Erythroblast (primary cell): Measurements from ENCODE around the gene PNLIPRP2.

Source experiments
- DNase-seq, 2 experiments: peaks; one replicate each; lab custom pipeline; 2025; lab: John Stamatoyannopoulos, UW
- GATA1 ChIP-seq: IDR thresholded peaks from 2 replicates; pipeline ENCODE4 v1.6.1; 2011; ENCODE audit warnings: low read depth, mild to moderate bottlenecking, control low read depth, low read length, moderate library complexity
- POLR2A ChIP-seq: IDR thresholded peaks from 2 replicates; pipeline ENCODE4 v1.6.1; 2011; ENCODE audit warnings: mild to moderate bottlenecking, low read length

Gene PNLIPRP2

GRCh38 chr10:116671274-116671926 lies 50.6 kb downstream of the PNLIPRP2 start:
- TF ChIP-seq GATA1 (no peak), POLR2A (no peak)

GRCh38 chr10:116672891-116673290 lies 52.1 kb downstream of the PNLIPRP2 start:
- no peak for DNase-seq
- TF ChIP-seq POLR2A (no peak), GATA1 (no peak)

More at GRCh38 chr10:116671274-116671926, 50.6 kb downstream of the PNLIPRP2 start:
- no peak for DNase-seq

GRCh38 chr10:116673866-116674265 lies 53.1 kb downstream of the PNLIPRP2 start:
- no peak for DNase-seq
- TF ChIP-seq GATA1 (no peak), POLR2A (no peak)

GRCh38 chr10:116674901-116675423 lies 54.2 kb downstream of the PNLIPRP2 start:
- TF ChIP-seq POLR2A (no peak), GATA1 (no peak)

GRCh38 chr10:116676118-116676517 lies 55.4 kb downstream of the PNLIPRP2 start:
- TF ChIP-seq GATA1 = no peak
- TF ChIP-seq POLR2A = no peak
- no peak for DNase-seq

More at GRCh38 chr10:116674901-116675423, 54.2 kb downstream of the PNLIPRP2 start:
- no peak for DNase-seq

GRCh38 chr10:116676633-116677032 lies 55.9 kb downstream of the PNLIPRP2 start:
- TF ChIP-seq GATA1 = no peak
- no peak for DNase-seq

- no peak for TF ChIP-seq GATA1
- no peak for TF ChIP-seq POLR2A
Observed at GRCh38 chr10:116679351-116679750, 58.6 kb downstream of the PNLIPRP2 start.

GRCh38 chr10:116683166-116683565 lies 62.4 kb downstream of the PNLIPRP2 start:
- TF ChIP-seq POLR2A = no peak
- no peak for TF ChIP-seq GATA1
- no peak for DNase-seq

More at GRCh38 chr10:116679351-116679750, 58.6 kb downstream of the PNLIPRP2 start:
- no peak for DNase-seq

GRCh38 chr10:116683821-116684220 lies 63.1 kb downstream of the PNLIPRP2 start:
- TF ChIP-seq GATA1 (no peak), POLR2A (no peak)
- DNase-seq = no peak

- TF ChIP-seq POLR2A = no peak
- TF ChIP-seq GATA1 = no peak
- DNase-seq = no peak
Observed at GRCh38 chr10:116684781-116685180, 64.0 kb downstream of the PNLIPRP2 start.

- DNase-seq = no peak
- TF ChIP-seq POLR2A (no peak), GATA1 (no peak)
Observed at GRCh38 chr10:116685807-116686206, 65.1 kb downstream of the PNLIPRP2 start.

GRCh38 chr10:116686632-116687031 lies 65.9 kb downstream of the PNLIPRP2 start:
- DNase-seq = no peak
- TF ChIP-seq GATA1 (no peak), POLR2A (no peak)

GRCh38 chr10:116687633-116688032 lies 66.9 kb downstream of the PNLIPRP2 start:
- TF ChIP-seq GATA1 = no peak
- DNase-seq = no peak

GRCh38 chr10:116688241-116688711 lies 67.5 kb downstream of the PNLIPRP2 start:
- DNase-seq = no peak
- no peak for TF ChIP-seq GATA1
- TF ChIP-seq POLR2A = no peak
